SK-N-DZ (cell line): ENCODE results near the gene QRICH1. TPM values are rescaled to one million over a fixed set of nuclear protein-coding genes. Genes with fewer than 3 reads are reported as not detected.

ENCODE experiments used
- DNase-seq: peaks from one replicate; pipeline ENCODE4 v3.0.0-alpha.2; 2015; ENCODE audit warnings: low spot score
- polyA plus RNA-seq, 2 experiments: library from polyadenylated mRNA; depleted of rRNA; stranded (reverse); fragments of >200 nt; gene quantifications; 2 replicates each; pipeline ENCODE4 v1.2.3, GENCODE V29; 2014

The QRICH1 gene
- polyA plus RNA-seq (2014; cell fraction: cytosol; rRNA removed) = 61.9 and 84.1 TPM in 2 replicates
- polyA plus RNA-seq (2014; cell fraction: nucleus; rRNA removed) = 195 and 210 TPM in 2 replicates

GRCh38 chr3:49093853-49094767 lies at the start of gene QRICH1:
QRICH1 (minus strand) TSS chr3:49094071; CDS start chr3:49077017, 17,054 bp downstream.
- DNase-seq = peak; percentile 98

GRCh38 chr3:49140080-49140479 lies 46.2 kb upstream of the QRICH1 start:
- DNase-seq = no peak

DNA sequence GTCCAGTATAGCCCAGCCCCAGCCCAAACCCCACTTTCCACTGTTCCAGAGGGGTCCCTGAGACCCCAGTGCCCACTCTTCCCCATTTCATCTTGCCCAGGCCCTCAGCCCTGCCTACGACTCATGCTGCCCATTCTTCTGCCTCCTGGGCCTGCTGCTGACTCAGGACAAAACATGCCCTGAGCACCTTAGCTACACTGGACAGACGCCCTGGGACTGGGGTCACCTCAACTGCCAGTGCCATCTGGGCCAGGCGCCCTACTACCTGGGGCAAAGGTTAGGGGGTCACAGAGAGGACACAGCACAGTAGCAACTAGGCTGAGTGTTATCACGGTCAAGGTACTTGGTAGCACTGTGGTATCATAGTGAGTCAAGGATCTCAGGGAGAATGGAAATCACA lies 41.6 kb upstream of the QRICH1 start:
- no peak for DNase-seq

- no peak for DNase-seq
Measured at GRCh38 chr3:49134471-49135265, 40.8 kb upstream of the QRICH1 start.

DNA sequence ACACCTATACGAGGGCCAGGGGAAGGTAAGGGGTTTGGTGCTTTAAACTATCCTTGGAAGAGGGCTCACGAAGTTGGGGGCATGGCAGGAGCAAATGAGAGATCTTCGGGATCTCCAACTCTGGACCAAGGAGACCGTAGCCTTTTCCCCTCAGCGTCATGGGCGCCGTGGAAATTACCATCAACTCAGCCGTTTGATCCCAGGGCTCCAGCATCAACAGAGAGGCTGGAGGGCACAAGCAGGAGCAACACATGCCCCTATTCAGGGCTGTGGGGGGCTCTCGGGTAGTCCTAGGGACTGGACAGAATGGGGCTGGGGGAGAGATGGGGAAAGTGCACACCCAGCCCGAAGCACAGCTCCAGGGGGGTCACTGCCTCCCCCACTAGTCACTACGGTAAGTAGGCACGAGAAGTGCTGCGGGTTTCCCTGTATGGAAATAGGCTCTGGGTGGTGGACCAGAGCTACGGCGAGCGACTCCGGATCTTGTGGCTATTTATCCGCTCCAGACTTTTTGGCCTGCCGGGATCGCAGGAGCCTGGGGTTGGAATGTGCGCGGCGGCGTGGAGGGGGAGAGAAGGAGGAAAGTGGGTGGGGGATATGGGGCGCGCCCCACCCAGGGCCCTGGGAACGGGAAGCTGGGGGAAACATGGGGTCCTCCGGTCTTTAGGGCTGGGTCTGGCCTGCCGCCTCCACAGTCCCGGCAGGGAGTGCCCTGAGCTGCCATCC lies 39.5 kb upstream of the QRICH1 start:
- DNase-seq = peak; percentile 78

DNA sequence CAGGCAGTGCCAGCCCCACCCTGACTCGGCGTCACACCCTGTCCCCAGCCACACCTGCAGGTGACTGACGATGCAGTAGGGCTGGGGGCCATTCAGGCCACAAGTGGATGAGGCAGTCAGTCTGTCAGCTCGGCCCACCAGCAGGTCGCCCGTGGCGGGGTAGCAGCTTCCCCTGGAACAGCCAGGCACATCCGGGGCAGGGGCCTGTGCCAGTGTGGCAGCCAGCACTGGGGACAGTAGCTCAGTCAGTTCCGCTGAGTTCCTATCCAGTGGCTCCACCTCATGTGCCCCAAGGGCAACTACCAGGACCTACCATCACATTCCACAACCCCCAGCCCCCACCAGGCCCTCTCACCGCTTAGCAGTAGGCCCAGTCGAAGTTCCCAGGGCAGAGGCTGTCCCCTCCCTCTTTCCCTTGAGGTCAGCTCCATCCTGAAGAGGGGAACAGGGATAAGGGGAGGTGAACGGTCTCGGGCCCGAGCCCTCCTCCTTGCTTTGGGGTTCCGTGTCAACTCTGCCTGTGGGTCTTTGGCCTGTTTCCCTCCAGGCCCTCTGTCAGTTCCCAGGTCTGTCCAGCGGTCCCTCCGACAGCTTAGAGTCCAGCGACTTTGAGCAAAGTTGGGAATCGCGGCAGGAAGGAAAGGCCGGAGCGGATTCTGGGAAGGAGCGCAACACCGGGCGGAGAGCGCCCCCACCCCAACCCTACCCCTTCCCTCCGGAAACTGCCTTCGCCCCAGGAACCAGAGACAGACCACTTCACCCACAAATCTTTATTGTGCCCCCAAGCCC lies 38.8 kb upstream of the QRICH1 start, which contains the start of gene LAMB2:
LAMB2 (minus strand) TSS at position 614 of the 789 bp plus-strand sequence; CDS start at position 431, 183 bp downstream.
- peak; percentile 54 for DNase-seq

DNA sequence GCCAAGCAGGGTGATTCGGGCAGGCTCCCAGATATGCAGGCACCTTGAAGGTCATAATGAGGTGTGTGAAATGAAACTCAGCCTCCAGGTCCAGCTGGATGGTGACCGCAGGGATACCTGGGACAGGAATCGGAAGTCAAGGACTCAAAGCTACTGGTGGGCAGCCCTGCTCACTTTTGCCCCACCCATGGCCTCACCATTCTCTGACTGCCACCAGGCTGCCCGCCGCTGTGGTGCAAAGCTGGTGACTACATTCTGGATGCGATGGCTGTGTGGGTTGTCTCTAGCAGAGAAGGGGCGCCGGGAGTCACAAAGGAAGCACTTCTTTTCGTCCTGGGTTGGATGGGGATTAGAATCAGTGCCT lies 38.2 kb upstream of the QRICH1 start:
- DNase-seq = no peak

DNA sequence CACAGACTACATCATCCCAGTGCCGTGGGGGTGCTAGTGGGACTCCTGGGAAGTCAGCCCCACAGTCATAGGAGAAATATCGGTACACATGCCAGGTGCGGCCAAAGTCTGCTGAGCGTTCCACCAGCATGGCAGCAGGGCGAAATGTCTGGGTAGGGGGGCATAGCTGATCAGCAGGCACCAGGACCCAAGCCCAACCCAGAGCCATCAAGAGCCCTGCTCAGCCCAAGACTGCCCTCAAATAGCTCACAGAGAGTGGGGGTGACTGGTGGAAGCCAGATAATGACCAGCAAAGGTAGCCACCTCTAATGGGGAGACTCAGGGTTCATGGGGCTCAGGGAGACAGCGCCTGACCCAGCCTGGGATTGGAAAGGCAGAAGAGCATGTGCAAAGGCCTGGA lies 37.7 kb upstream of the QRICH1 start:
- no peak for DNase-seq

GRCh38 chr3:49131040-49131439 lies 37.2 kb upstream of the QRICH1 start:
- no peak for DNase-seq

- no peak for DNase-seq
Measured at GRCh38 chr3:49124991-49125670, 31.3 kb upstream of the QRICH1 start.

- no peak for DNase-seq
Measured at GRCh38 chr3:49124203-49124602, 30.3 kb upstream of the QRICH1 start.

GRCh38 chr3:49123687-49124086 lies 29.8 kb upstream of the QRICH1 start:
- no peak for DNase-seq

GRCh38 chr3:49122886-49123545 lies 29.1 kb upstream of the QRICH1 start:
- DNase-seq = no peak

DNA sequence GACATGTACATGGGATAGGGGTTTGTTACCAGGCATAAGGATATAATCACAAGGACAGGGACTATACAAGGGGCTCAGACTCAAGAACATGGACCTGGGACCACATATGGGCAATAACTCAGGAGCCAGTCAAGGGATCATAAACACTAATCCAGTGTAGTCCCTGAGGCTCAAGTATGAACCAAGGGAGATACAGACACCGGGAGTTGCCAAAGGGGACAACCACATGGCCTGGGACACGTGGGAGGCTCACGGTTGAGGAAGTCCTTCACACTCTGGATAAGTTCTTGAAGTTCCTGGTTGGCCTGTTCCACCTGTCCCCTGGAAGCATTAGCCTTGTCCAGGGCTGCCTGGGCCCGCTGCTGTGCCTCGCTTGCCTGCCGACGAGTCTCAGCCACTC lies 28.6 kb upstream of the QRICH1 start:
- no peak for DNase-seq

- DNase-seq = no peak
Measured at GRCh38 chr3:49122022-49122421, 28.2 kb upstream of the QRICH1 start.

GRCh38 chr3:49121132-49121736 lies 27.4 kb upstream of the QRICH1 start:
- no peak for DNase-seq

- peak; percentile 89 for DNase-seq
Measured at GRCh38 chr3:49120438-49121131, 26.7 kb upstream of the QRICH1 start, which contains the start of gene USP19. USP19 (minus strand) TSS chr3:49120823; CDS start chr3:49119145, 1,678 bp downstream.

GRCh38 chr3:49120096-49120437 lies 26.2 kb upstream of the QRICH1 start:
- DNase-seq = no peak

DNA sequence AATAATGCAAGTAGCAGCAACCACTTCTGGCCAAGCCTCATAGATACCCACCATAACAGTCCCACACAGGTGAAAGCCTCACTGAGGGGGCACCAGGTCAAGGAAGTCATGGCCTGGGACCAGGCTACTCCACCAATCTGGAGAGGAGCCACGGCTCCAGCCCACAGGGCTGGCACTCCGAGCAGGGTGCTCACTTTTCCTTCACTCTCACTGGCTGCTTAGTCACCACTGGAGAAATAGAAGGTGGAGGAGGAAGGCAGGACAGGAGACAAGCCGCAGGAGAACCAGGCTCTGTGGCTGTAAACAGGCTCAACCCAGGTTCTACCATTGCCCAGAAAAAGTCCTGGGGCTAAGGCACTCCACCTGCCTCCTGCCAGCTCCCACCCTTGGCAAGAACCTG lies 25.6 kb upstream of the QRICH1 start:
- DNase-seq = no peak
